Immature natural killer cell (primary cell): ENCODE measurements around the gene COG2. TPM values are rescaled to one million over a fixed set of nuclear protein-coding genes. Genes with fewer than 3 reads are reported as not detected.
A peak's percentile ranks its signal among the peaks of the same experiment; 100 is the strongest.
"Not testable (repeated sequence)": the region's sequence is repeated elsewhere in the genome, so short reads cannot be mapped to it uniquely, and the experiment has no call there.

Source experiments
- DNase-seq, 3 donors: peaks; one replicate each; pipeline ENCODE4 v3.0.0; 2022; ENCODE audit warnings: mixed read lengths in 1 of 3
- H3K27ac Mint-ChIP-seq, 6 donors: one replicate each; pipeline ENCODE4 v1.8.0; 2020; ENCODE audit warnings: mixed read lengths in 6 of 6, mild to moderate bottlenecking in 5 of 6, inconsistent platforms in 4 of 6, moderate library complexity in 3 of 6
- H3K27me3 Mint-ChIP-seq, 3 donors: one replicate each; pipeline ENCODE4 v1.8.0; 2020 to 2021; ENCODE audit warnings: low read depth in 3 of 3, mild to moderate bottlenecking in 3 of 3, mixed read lengths in 3 of 3, moderate library complexity in 3 of 3, inconsistent platforms in 1 of 3
- H3K36me3 Mint-ChIP-seq, 3 donors: one replicate each; pipeline ENCODE4 v1.8.0; 2020; ENCODE audit warnings: mixed read lengths in 3 of 3, inconsistent platforms in 2 of 3, mild to moderate bottlenecking in 2 of 3
- H3K4me1 Mint-ChIP-seq, 2 donors: one replicate each; pipeline ENCODE4 v1.8.0; 2020; ENCODE audit warnings: inconsistent platforms in 2 of 2, mild to moderate bottlenecking in 2 of 2, mixed read lengths in 2 of 2, moderate library complexity in 1 of 2
- H3K4me3 Mint-ChIP-seq, 5 donors: one replicate each; pipeline ENCODE4 v1.8.0; 2020; ENCODE audit warnings: mild to moderate bottlenecking in 5 of 5, mixed read lengths in 5 of 5, inconsistent platforms in 3 of 5, moderate library complexity in 3 of 5
- H3K9me3 Mint-ChIP-seq, 6 donors: one replicate each; pipeline ENCODE4 v1.8.0; 2020; ENCODE audit warnings: mild to moderate bottlenecking in 6 of 6, mixed read lengths in 6 of 6, inconsistent platforms in 4 of 6, moderate library complexity in 3 of 6
- polyA plus RNA-seq, 3 donors: library from polyadenylated mRNA; unstranded; fragments of 300-500 nt; fragmentation: Illumina TruSeq; gene quantifications; one replicate each; pipeline ENCODE4 v1.2.3, GENCODE V29; 2021

The COG2 gene
- polyA plus RNA-seq, 3 donors from 2014 or later, result 22.4 to 32.8 (median 28.1) TPM

DNA sequence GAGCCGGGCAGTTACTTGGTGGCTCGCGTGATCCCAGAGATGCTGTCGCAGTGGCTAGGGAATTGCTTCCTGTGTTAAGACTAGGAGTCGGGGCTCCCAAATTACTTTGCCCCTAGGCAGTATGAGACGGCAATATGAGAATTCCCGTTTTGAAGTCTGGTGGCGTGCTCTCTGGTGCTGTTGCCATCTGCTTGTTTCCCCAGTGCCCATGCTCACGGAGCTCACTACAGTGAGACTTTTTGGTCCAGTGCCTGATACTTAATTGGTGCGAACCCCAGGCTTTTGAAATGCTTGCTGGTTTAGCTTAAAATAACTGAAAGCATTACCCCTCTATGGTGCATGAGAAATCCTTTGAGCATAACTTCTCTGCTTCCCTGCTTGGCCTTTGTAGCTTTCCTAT is 49.3 kb downstream of the COG2 start:
- Mint-ChIP-seq H3K27ac (no peak overlapping the region), H3K9me3 (no peaks in the 10 kb centered on the region), H3K27me3 (peaks cover 0 to 2% (median 0%) of the 10 kb centered on the region in 3 donors), H3K4me3 (no peak overlapping the region), H3K36me3 (peaks cover 28 to 57% (median 43%) of the 10 kb centered on the region in 3 donors), H3K4me1 (peaks cover 0 to 8% of the 10 kb centered on the region in 2 donors)
- DNase-seq, result no peak

DNA sequence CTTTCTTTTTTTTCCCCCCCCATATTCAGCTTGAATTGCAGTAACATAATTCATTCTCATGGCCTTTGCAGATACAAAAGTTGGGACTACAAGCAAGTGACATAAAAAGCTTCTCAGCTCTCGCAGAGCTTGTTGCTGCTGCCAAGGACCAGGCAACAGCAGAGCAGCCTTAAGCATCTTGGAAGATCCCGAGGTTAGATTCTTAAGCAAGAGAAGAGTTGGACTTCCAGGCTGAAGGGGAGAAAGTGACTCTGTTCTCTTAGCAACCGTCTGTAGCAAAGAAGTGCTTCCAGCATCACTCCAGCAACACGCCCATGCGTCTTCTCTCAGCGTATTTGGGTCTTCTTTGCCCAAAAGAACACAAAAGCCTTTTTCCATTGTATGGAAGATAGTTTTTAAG is 50.9 kb downstream of the COG2 start:
- Mint-ChIP-seq H3K27ac (no peak overlapping the region), H3K9me3 (no peaks in the 10 kb centered on the region), H3K4me1 (peaks cover 0 to 8% of the 10 kb centered on the region in 2 donors), H3K27me3 (peaks cover 0 to 2% (median 0%) of the 10 kb centered on the region in 3 donors), H3K4me3 (no peak overlapping the region), H3K36me3 (peaks cover 20 to 43% (median 31%) of the 10 kb centered on the region in 3 donors)
- DNase-seq, result no peak

DNA sequence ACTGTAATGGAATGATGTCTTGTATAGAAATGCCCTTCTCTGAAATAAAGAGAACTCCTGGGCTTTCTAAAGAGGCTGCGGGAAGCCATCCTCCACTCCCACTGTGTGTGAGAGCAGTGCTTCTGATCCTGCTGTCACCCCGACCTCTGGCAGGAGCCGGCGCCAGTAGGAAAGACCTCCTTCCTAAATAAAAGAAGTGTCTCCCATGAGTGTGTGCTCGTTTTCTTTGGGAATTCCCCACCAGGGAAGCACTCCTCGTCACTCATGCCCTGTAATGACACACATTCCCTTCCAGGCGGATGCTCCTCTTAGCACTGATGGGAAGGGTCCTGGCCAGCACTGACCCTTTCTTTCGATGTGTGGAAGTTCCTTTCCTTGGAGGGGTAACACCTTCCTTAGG is 51.5 kb downstream of the COG2 start:
- DNase-seq, result no peak
- Mint-ChIP-seq H3K27me3 (peaks cover 0 to 2% (median 0%) of the 10 kb centered on the region in 3 donors), H3K36me3 (peaks cover 16 to 38% (median 27%) of the 10 kb centered on the region in 3 donors), H3K27ac (no peak overlapping the region), H3K9me3 (no peaks in the 10 kb centered on the region), H3K4me1 (peaks cover 0 to 8% of the 10 kb centered on the region in 2 donors), H3K4me3 (no peak overlapping the region)

DNA sequence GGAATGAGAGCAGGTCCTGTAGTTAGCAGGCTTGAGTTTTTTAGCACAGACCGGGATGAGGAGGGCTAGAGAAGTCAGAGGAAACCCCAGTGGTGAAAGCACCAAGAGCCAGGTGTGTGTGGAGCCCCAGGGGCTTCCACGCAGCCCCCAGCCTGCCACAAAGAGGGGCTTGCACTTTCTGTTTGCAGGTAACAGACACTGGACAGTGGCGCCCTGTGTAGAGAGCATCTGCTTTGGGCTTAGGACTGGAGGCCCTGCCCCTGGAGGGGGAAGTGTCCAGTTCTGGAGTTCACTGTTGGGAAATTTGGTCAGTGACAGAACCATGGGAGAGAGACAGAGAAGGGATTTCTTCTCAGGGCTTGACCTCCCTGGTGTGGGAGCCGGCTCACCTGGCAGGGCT is 52.2 kb downstream of the COG2 start:
- Mint-ChIP-seq H3K27me3 (peaks cover 0 to 2% (median 0%) of the 10 kb centered on the region in 3 donors), H3K4me3 (no peak overlapping the region), H3K36me3 (peaks cover 16 to 35% (median 27%) of the 10 kb centered on the region in 3 donors), H3K4me1 (peaks cover 0 to 8% of the 10 kb centered on the region in 2 donors), H3K9me3 (no peaks in the 10 kb centered on the region), H3K27ac (peak overlapping the region in 2 of 6 donors; percentile 51 to 74)
- no peak for DNase-seq

DNA sequence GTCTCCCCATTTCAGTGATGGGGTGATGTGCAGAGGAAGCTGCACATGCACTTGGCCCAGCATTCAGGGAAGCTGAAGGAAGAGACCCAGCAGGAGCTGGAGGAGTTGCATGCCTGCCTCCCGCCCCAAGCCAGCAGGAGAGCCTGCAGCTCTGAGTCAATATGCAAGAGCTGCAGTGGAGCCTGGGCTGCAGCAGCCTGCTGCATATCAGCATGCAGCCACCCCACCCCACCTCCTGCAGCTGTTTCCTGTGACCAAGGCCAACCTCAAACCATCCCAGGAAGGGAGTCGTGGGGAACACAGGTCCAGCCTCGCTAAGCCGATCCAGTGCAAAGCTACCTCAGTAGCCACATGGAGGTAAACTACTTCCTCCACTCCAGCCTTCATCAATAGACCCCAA is 52.7 kb downstream of the COG2 start:
- H3K27ac Mint-ChIP-seq, result peak overlapping the region in 1 of 6 donors; percentile 60
- peaks cover 0 to 8% of the 10 kb centered on the region in 2 donors for H3K4me1 Mint-ChIP-seq
- peaks cover 0 to 2% (median 0%) of the 10 kb centered on the region in 3 donors for H3K27me3 Mint-ChIP-seq
- H3K4me3 Mint-ChIP-seq, result no peak overlapping the region
- peaks cover 16 to 30% (median 23%) of the 10 kb centered on the region in 3 donors for H3K36me3 Mint-ChIP-seq
- no peaks in the 10 kb centered on the region for H3K9me3 Mint-ChIP-seq
- DNase-seq, result no peak

DNA sequence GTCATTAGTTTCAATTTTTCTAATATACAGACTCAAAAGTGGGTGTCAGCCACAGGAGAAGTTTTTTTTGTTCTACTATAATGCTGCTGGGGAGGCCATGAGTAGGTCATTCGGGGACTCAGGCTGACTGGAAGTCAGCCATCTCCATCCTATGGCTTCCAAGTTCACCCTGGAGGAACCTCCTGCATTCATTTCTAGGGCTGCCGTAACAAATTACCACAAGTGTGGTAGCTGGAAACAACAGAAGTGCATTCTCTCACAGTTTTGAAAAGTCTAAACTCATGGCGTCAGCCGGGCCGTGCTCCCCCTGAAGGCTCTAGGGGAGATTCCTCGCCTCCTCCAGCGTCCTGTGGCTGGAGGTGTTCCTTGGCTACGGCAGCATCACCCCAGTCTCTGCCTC is 53.9 kb downstream of the COG2 start:
- H3K4me1 Mint-ChIP-seq, result peaks cover 0 to 8% of the 10 kb centered on the region in 2 donors
- H3K4me3 Mint-ChIP-seq, result no peak overlapping the region
- no peak for DNase-seq
- H3K27ac Mint-ChIP-seq, result no peak overlapping the region
- H3K36me3 Mint-ChIP-seq, result peaks cover 16 to 26% (median 17%) of the 10 kb centered on the region in 3 donors
- H3K27me3 Mint-ChIP-seq, result peaks cover 0 to 2% (median 0%) of the 10 kb centered on the region in 3 donors
- H3K9me3 Mint-ChIP-seq, result no peaks in the 10 kb centered on the region

DNA sequence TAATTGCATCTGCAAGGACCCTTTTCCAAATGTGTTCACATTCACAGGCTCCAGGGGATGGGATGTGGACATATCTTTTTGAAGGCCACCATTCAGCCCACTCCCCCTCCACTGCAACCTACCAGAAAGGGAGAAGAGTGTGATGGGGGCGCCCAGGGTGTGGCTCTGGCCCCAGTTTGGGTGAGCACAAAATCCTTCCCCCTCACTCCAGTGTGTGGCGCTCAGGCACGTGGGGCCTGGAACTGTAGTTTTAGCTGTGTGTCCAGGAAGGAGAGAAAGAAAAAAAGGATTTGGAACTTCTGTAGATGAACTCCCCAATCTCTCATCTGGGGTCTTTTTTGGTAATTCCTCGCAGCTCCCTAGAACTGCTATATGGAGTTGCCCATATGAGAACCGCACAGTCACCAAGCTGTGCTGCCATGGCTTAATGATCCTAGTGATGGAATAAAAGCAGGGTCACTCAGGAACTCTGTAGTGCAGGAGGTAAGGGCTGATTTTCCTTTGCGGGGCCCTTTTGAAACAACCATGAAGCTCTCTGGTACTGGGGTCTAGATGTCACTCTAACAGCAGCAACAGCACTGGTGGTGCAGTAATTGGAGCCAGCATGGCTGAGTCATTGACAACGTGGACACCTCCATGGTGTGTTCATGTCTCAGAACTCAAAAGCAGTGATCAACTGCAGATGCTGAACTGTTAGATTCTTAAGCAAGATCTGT is 54.6 kb downstream of the COG2 start:
- H3K4me1 Mint-ChIP-seq, result peaks cover 0 to 8% of the 10 kb centered on the region in 2 donors
- DNase-seq, result no peak
- H3K4me3 Mint-ChIP-seq, result no peak overlapping the region
- H3K27me3 Mint-ChIP-seq, result peaks cover 0 to 2% (median 0%) of the 10 kb centered on the region in 3 donors
- no peak overlapping the region for H3K27ac Mint-ChIP-seq
- peaks cover 14 to 19% (median 14%) of the 10 kb centered on the region in 3 donors for H3K36me3 Mint-ChIP-seq
- H3K9me3 Mint-ChIP-seq, result no peaks in the 10 kb centered on the region

DNA sequence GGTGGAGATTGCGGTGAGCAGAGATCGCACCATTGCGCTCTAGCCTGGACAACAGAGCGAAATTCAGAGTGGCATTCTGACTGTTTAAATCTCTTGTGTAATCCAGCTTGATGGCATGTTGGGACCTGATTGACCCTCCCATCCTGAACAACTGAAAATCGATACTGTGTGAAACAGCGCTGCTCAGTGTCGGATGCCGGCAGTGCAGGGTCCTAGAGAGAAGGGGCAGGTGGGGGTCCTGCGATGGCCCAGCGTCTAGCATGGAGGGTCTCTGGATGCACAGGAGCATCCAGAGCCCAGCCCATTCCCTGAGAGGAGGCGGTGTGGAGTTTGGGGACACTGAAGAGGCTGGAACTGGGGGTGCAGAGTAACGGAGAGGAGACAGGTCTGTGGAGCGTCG is 55.8 kb downstream of the COG2 start:
- H3K9me3 Mint-ChIP-seq, result no peaks in the 10 kb centered on the region
- no peak for DNase-seq
- no peak overlapping the region for H3K4me3 Mint-ChIP-seq
- no peak overlapping the region for H3K27ac Mint-ChIP-seq
- H3K4me1 Mint-ChIP-seq, result peaks cover 0 to 8% of the 10 kb centered on the region in 2 donors
- H3K36me3 Mint-ChIP-seq, result peaks cover 2 to 10% (median 5%) of the 10 kb centered on the region in 3 donors
- peaks cover 0 to 2% (median 0%) of the 10 kb centered on the region in 3 donors for H3K27me3 Mint-ChIP-seq

DNA sequence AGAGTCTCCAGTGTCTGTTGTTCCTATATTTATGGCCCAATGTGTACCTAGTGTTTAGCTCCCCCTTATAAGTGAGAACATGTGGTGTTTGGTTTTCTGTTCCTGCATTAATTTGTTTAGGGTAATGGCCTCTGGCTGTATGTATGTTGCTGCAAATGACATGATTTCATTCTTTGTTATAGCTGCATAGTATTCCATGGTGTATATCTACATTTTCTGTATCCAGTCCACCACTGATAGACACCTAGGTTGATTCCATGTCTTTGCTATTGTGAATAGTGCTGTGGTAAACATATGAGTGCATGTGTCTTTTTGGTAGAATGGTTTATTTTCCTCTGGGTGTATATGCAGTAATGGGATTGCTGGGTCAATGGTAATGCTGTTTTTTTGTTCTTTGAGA is 56.7 kb downstream of the COG2 start:
- not testable (repeated sequence) for DNase-seq, H3K9me3 Mint-ChIP-seq, H3K4me3 Mint-ChIP-seq, H3K27me3 Mint-ChIP-seq, H3K4me1 Mint-ChIP-seq, H3K36me3 Mint-ChIP-seq, H3K27ac Mint-ChIP-seq

DNA sequence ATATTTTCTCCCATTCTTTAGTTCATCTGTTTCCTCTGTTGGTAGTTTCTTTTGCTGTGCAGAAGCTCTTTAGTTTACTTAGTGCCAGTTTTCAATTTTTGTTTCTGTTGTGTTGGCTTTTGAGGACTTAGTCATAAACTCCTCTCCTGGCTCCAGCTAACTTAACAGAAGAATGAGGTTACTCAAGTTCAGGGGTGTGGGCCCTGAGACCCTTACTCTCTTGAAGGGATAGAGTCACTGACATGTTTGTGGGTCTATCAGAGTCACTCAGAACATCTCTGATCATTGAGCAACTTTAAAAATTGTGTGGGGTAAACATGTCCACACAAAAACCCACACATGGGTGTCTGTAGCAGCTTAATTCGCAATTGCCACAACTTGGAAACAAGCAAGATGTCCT is 57.4 kb downstream of the COG2 start:
- peaks cover 0 to 2% (median 0%) of the 10 kb centered on the region in 3 donors for H3K27me3 Mint-ChIP-seq
- H3K4me1 Mint-ChIP-seq, result peaks cover 0 to under 1% of the 10 kb centered on the region in 2 donors
- peaks cover 0 to 3% (median 0%) of the 10 kb centered on the region in 3 donors for H3K36me3 Mint-ChIP-seq
- DNase-seq, result no peak
- H3K27ac Mint-ChIP-seq, result no peak overlapping the region
- no peak overlapping the region for H3K4me3 Mint-ChIP-seq
- no peaks in the 10 kb centered on the region for H3K9me3 Mint-ChIP-seq

DNA sequence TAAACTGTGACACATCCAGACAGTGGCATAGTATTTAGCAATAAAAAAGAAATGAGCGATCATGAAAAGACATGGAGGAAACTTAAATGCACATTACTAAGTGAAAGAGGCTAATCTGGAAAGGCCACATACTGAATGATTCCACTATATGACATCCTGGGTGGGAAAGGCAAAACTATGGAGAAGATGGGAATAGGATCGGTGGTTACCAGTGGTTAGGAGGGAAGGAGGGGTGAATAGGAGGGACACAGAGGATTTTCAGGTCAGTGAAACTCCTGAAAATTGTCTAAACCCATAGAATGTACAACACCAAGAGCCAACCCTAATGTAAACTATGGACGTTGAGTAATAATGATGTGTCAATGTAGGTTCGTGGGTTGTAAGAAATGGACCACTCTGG is 57.9 kb downstream of the COG2 start:
- no peak overlapping the region for H3K27ac Mint-ChIP-seq
- H3K9me3 Mint-ChIP-seq, result no peaks in the 10 kb centered on the region
- DNase-seq, result no peak
- no peaks in the 10 kb centered on the region for H3K4me1 Mint-ChIP-seq
- peaks cover 0 to under 1% (median 0%) of the 10 kb centered on the region in 3 donors for H3K27me3 Mint-ChIP-seq
- no peak overlapping the region for H3K4me3 Mint-ChIP-seq
- H3K36me3 Mint-ChIP-seq, result peaks cover 0 to 3% (median 0%) of the 10 kb centered on the region in 3 donors

DNA sequence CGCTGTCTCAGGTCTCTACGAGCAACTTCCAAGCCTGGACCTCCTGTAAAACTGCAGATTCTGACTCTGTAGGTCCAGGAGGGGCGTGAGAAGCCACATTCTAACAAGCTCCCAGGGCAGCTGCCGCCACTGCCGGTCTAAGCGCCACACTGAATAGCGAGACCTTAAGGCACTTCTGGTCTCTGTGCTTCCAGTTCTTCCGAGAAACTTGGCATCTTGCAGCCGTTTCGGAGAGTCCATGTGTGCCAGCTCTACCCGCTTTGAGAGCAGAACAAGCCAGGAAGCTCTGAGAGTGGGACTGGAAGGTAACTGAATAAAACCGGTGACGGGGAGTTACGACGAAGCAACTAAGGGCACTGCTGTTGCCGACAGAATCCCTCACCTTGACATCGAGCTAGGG is 59.2 kb downstream of the COG2 start:
- peaks cover 0 to 2% (median 0%) of the 10 kb centered on the region in 3 donors for H3K27me3 Mint-ChIP-seq
- no peak for DNase-seq
- no peaks in the 10 kb centered on the region for H3K4me1 Mint-ChIP-seq
- no peak overlapping the region for H3K27ac Mint-ChIP-seq
- H3K9me3 Mint-ChIP-seq, result no peaks in the 10 kb centered on the region
- H3K36me3 Mint-ChIP-seq, result no peaks in the 10 kb centered on the region
- no peak overlapping the region for H3K4me3 Mint-ChIP-seq

DNA sequence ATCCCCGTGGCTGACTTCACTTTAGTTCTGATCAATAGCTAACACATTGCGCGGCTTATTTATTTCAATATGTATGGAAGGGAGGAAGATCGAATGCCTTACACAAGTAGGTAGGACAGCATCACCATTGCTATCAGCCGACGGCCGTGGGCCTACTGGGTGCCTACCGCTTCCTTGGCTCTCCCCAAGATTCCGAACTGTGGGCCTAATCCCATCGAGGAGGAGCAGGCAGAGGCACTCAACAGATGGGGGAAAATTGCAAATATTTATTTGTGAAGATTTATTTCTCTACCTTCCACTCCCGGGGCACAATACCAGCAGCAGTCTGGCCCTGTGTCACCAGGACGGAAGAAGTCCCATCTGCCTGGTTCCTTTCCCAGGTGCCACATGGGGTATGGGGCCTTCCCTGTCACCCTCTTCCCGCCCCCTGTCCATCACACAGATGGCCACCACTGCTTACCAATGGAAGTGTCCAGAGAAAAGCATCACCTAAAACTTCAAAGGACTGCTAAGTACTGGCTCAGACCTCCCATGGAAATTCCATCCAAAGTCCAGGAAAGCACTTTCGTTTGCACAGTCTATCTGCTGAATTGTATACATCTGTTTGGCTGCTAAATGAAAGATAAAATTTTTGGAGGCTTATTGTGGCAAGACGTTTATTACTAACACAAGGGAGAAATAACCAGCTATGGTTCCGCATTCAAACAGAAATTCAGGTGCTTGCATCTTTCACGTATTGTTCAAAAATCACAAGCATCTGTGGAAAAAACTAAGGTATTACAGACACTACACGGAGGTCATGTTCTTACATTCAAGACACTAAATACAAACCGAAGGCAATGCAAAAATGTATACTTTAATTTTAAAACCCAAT is 59.9 kb downstream of the COG2 start:
- Mint-ChIP-seq H3K4me1 (no peaks in the 10 kb centered on the region), H3K36me3 (no peaks in the 10 kb centered on the region), H3K27ac (no peak overlapping the region), H3K27me3 (peaks cover 0 to 2% (median 0%) of the 10 kb centered on the region in 3 donors), H3K9me3 (no peaks in the 10 kb centered on the region), H3K4me3 (no peak overlapping the region)
- DNase-seq, result no peak
